HEK293 (cell line): ENCODE results near the gene SYNGR1.

Experiments
- KLF16 ChIP-seq: fragments of 450-650 bp; formaldehyde crosslinking; IDR thresholded peaks from 2 replicates; pipeline ENCODE4 v1.5.1; 2017; ENCODE audit warnings: missing biosample characterization, missing genetic modification characterization
- REST ChIP-seq: fragments of 450-650 bp; formaldehyde crosslinking; IDR thresholded peaks from 2 replicates; pipeline ENCODE4 v1.5.1; 2016; ENCODE audit warnings: missing biosample characterization, missing genetic modification characterization
- TCF7L2 ChIP-seq: IDR thresholded peaks from 2 replicates; pipeline ENCODE4 v1.6.1; 2011; ENCODE audit warnings: low read depth, mild to moderate bottlenecking, inconsistent platforms, low read length, moderate library complexity, borderline replicate concordance
- YY1 ChIP-seq: fragments of 450-650 bp; formaldehyde crosslinking; IDR thresholded peaks from 2 replicates; pipeline ENCODE4 v1.5.1; 2018; ENCODE audit warnings: missing biosample characterization, missing genetic modification characterization
- ZBTB10 ChIP-seq: fragments of 450-650 bp; formaldehyde crosslinking; IDR thresholded peaks from 2 replicates; pipeline ENCODE4 v1.5.1; 2016; ENCODE audit warnings: missing biosample characterization, missing genetic modification characterization
- ZBTB20 ChIP-seq: fragments of 450-650 bp; formaldehyde crosslinking; IDR thresholded peaks from 2 replicates; pipeline ENCODE4 v1.5.1; 2016; ENCODE audit warnings: missing biosample characterization, missing genetic modification characterization
- ZBTB49 ChIP-seq: fragments of 450-650 bp; formaldehyde crosslinking; IDR thresholded peaks from 2 replicates; pipeline ENCODE4 v1.5.1; 2016; ENCODE audit warnings: missing biosample characterization, missing genetic modification characterization, low read depth
- ZNF473 ChIP-seq: fragments of 450-650 bp; formaldehyde crosslinking; IDR thresholded peaks from 2 replicates; pipeline ENCODE4 v1.5.1; 2017; ENCODE audit warnings: missing biosample characterization, missing genetic modification characterization
- ZNF843 ChIP-seq: fragments of 450-650 bp; formaldehyde crosslinking; IDR thresholded peaks from 2 replicates; pipeline ENCODE4 v1.5.1; 2016; ENCODE audit warnings: missing biosample characterization, missing genetic modification characterization
- ZSCAN16 ChIP-seq: fragments of 450-650 bp; formaldehyde crosslinking; IDR thresholded peaks from 2 replicates; pipeline ENCODE4 v1.5.1; 2016; ENCODE audit warnings: missing biosample characterization, missing genetic modification characterization
- ZSCAN18 ChIP-seq: fragments of 450-650 bp; formaldehyde crosslinking; IDR thresholded peaks from 2 replicates; pipeline ENCODE4 v1.5.1; 2016; ENCODE audit warnings: missing biosample characterization, missing genetic modification characterization
- TF ChIP-seq, protein P1 (sequence below): fragments of 450-650 bp; formaldehyde crosslinking; IDR thresholded peaks from 2 replicates; pipeline ENCODE4 v1.5.1; 2016; ENCODE audit warnings: missing biosample characterization, missing genetic modification characterization
- TF ChIP-seq, protein P2 (sequence below): fragments of 450-650 bp; formaldehyde crosslinking; IDR thresholded peaks from 2 replicates; pipeline ENCODE4 v1.5.1; 2016; ENCODE audit warnings: missing biosample characterization, missing genetic modification characterization, low read depth

- no peak for TF ChIP-seq KLF16 (tag by site-specific recombination)
- TF ChIP-seq, protein P1, sequence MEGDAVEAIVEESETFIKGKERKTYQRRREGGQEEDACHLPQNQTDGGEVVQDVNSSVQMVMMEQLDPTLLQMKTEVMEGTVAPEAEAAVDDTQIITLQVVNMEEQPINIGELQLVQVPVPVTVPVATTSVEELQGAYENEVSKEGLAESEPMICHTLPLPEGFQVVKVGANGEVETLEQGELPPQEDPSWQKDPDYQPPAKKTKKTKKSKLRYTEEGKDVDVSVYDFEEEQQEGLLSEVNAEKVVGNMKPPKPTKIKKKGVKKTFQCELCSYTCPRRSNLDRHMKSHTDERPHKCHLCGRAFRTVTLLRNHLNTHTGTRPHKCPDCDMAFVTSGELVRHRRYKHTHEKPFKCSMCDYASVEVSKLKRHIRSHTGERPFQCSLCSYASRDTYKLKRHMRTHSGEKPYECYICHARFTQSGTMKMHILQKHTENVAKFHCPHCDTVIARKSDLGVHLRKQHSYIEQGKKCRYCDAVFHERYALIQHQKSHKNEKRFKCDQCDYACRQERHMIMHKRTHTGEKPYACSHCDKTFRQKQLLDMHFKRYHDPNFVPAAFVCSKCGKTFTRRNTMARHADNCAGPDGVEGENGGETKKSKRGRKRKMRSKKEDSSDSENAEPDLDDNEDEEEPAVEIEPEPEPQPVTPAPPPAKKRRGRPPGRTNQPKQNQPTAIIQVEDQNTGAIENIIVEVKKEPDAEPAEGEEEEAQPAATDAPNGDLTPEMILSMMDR = no peak
- no peak for TF ChIP-seq ZSCAN18 (tag by site-specific recombination)
- no peak for TF ChIP-seq REST (tag by site-specific recombination)
- TF ChIP-seq, protein P2, sequence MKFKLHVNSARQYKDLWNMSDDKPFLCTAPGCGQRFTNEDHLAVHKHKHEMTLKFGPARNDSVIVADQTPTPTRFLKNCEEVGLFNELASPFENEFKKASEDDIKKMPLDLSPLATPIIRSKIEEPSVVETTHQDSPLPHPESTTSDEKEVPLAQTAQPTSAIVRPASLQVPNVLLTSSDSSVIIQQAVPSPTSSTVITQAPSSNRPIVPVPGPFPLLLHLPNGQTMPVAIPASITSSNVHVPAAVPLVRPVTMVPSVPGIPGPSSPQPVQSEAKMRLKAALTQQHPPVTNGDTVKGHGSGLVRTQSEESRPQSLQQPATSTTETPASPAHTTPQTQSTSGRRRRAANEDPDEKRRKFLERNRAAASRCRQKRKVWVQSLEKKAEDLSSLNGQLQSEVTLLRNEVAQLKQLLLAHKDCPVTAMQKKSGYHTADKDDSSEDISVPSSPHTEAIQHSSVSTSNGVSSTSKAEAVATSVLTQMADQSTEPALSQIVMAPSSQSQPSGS (tag by site-specific recombination) = no peak
- TF ChIP-seq ZBTB49 (tag by site-specific recombination) = no peak
- TF ChIP-seq ZNF843 (tag by site-specific recombination) = no peak
- TF ChIP-seq ZBTB10 (tag by site-specific recombination) = no peak
- TF ChIP-seq ZBTB20 = no peak
- no peak for TF ChIP-seq YY1 (tag by site-specific recombination)
- no peak for TF ChIP-seq ZSCAN16 (tag by site-specific recombination)
- TF ChIP-seq TCF7L2 = no peak
- TF ChIP-seq ZNF473 (tag by site-specific recombination) = no peak
These were observed 17.2 kb upstream of the SYNGR1 start for GRCh38 chr22:39332441-39333064.
